Fibroblast of mammary gland (primary cell): ENCODE measurements around the gene CDC42EP5.

Experiments used
- DNase-seq: peaks from one replicate; pipeline ENCODE4 v3.0.0-alpha.2; 2010; ENCODE audit warnings: low read depth
- H3K4me3 ChIP-seq: 2 replicates; pipeline ENCODE4 v1.5.1; 2011; ENCODE audit warnings: low read depth, mild to moderate bottlenecking, low read length, moderate library complexity; ENCODE audit not compliant: control insufficient read depth
- CTCF ChIP-seq: conservative IDR thresholded peaks from 2 replicates; pipeline ENCODE4 v1.5.1; 2011; ENCODE audit warnings: low read depth, low read length, inconsistent platforms; ENCODE audit not compliant: control insufficient read depth, insufficient read depth

The CDC42EP5 gene

DNA sequence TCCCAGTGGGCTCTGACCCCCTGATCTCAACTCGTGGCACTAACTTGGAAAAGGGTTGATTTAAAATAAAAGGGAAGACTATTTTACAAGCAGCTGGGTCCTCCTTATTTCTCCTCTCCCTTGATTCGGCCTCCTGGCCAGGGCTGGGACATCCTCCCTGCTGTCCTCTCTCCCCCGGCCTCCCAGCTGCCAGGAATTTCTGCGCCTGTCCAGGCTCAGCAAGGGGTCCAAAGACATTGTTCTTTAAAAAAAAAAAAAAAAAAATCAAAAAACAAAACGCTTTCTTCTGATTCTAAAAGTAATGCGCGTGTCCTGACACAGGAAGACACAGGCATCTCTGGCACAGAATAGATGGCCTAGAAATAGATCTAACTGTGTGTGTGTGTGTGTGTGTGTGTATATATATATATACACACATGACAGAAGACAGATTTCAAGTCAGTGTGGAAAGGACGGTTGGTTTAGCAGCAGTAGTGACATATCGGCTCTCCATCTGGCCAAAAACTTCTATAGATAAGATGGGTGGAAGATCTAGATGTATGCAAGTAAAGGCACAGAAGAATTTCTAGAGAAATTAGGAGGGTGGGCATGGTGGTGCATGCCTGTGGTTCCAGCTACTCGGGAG lies 36.4 kb downstream of the CDC42EP5 start:
- no peak for TF ChIP-seq CTCF
- no peak overlapping the region for H3K4me3 ChIP-seq
- DNase-seq: no peak

DNA sequence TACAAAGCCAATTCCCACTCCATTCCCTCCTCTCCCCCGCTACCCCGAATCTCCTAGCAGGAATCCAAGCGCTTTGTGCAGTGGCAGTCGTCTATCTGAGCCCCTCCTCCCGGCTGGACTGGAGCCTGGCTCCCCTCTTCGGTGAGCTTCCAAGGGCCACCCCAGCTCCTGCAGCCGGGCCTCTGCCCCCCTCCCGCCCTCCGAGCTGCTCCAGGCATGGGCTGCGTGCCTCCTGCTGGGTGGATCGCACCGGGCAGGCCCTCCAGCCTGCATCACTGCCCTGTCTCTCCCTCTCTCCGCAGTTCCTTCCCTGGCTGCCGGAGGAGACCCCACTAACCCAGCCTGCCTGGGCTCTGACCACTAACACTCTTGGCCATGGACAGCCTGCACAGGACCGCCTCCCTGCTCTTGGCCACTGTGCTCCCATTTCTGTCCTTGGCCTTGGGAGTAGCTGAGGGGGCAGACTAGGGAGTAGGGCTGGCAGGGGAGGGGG lies 37.0 kb downstream of the CDC42EP5 start:
- DNase-seq: no peak
- no peak overlapping the region for H3K4me3 ChIP-seq

GRCh38 chr19:54435551-54436016 lies 37.5 kb downstream of the CDC42EP5 start:
- TF ChIP-seq CTCF: no peak
- no peak for DNase-seq
- H3K4me3 ChIP-seq: no peak overlapping the region

More for the DNA sequence above, 37.0 kb downstream of the CDC42EP5 start:
- no peak for TF ChIP-seq CTCF

GRCh38 chr19:54434873-54435214 lies 38.3 kb downstream of the CDC42EP5 start:
- H3K4me3 ChIP-seq: no peak overlapping the region
- TF ChIP-seq CTCF: no peak
- no peak for DNase-seq

DNA sequence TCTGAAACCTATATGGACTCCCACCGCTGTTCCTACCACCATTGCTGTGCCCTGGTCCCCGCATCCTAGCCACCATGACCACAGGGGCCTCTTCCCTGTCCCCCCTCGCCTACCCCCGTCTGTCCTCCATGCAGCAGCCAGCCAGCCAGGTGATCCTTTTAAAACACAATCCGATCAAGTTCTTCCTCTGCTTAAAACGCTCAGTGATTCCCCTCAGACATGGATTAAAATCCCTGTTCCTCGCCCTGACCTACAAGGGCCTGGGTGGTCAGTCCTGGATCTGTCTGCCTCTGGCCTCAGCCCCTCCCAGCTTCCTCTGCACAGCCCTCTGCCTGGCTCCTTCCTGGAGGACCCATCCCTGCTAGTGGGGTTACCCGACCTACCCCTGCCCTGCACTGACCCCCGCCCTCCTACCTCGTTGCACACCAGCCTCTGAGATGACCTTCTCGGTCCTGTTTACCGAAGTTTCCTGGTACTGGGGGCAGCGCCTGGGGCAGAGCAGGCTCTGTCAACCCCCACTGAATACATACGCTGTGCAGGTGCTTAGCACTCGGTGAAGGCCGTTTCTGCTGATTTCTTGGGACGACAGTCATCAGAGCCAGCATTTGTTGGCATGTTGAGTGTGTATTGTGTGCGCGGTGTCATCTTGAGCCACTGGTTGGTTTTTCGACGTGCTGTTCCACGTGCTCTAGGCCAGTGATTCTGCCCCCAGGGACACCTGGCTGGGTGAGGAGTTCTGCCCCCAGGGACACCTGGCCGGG lies 38.8 kb downstream of the CDC42EP5 start:
- no peak for DNase-seq
- no peak for TF ChIP-seq CTCF
- no peak overlapping the region for H3K4me3 ChIP-seq

DNA sequence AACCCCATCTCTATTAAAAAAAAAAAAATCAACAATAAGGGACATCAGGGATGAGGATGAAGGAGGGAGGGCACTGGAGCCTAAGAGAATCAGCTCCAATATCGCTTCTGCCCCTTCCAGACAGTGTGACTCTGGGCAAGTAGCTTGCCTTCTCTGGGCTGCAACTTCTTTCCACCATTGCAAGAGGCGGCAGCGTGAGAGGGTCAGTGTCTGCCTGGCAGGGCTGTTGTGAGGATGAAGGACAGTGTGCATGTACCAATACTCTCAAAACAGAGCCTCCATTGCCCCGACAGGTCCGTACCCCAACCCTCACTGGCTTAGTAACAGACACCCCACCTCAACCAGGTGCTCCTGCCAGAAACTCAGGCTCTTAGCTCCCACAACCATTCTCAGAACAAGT lies 39.4 kb downstream of the CDC42EP5 start:
- no peak for DNase-seq
- no peak for TF ChIP-seq CTCF
- H3K4me3 ChIP-seq: no peak overlapping the region
